SK-N-SH (cell line): ENCODE results near the gene SLC17A5. TPM values are rescaled to one million over a fixed set of nuclear protein-coding genes. Genes with fewer than 3 reads are reported as not detected.

ENCODE experiments used
- CTCF ChIA-PET: fragments of 300-600, 350-600 bp; formaldehyde crosslinking; extraction: SDS; loops from one replicate; lab custom pipeline; 2021; lab: Yijun Ruan, JAX
- POLR2A ChIA-PET: fragments of 350-600 bp; sonication (Branson Sonifier 250); formaldehyde crosslinking; extraction: SDS; loops from one replicate; lab custom pipeline; 2020; ENCODE audit warnings: antibody characterized with exemption, inconsistent platforms; lab: Yijun Ruan, JAX
- DNase-seq: peaks from one replicate; pipeline ENCODE4 v3.0.0; 2012
- H2AFZ ChIP-seq: fragments of 200-600 bp; sonication (generic); 2 replicates; pipeline ENCODE4 v1.8.1; 2016; ENCODE audit warnings: antibody characterized with exemption, mild to moderate bottlenecking, low read depth
- H3F3A ChIP-seq: fragments of 200-600 bp; sonication (generic); replicated peaks from 2 replicates; pipeline ENCODE3; 2016; ENCODE audit warnings: antibody characterized with exemption, mild to moderate bottlenecking; ENCODE audit not compliant: insufficient read depth
- H3K27ac ChIP-seq, 2 experiments: fragments of 200-500 bp in 1 of 2; fragments of 200-600 bp in 1 of 2; sonication (Bioruptor generic) in 1 of 2; sonication (generic), shearing (Covaris generic) in 1 of 2; 2 replicates each; pipeline versions ENCODE4 v1.5.1 to v1.6.1; 2014 to 2016; ENCODE audit warnings: low read depth in 2 of 2, inconsistent platforms in 1 of 2, low read length in 1 of 2, mild to moderate bottlenecking in 1 of 2, mixed read lengths in 1 of 2
- H3K27me3 ChIP-seq: fragments of 200-600 bp; sonication (generic), shearing (Covaris generic); 2 replicates; pipeline ENCODE4 v1.6.1; 2016; ENCODE audit warnings: mixed run types; ENCODE audit not compliant: insufficient read depth
- H3K36me3 ChIP-seq, 2 experiments: fragments of 200-500 bp in 1 of 2; fragments of 200-600 bp in 1 of 2; sonication (Bioruptor generic) in 1 of 2; sonication (generic) in 1 of 2; replicated peaks in 1 of 2; 2 replicates each; pipeline versions ENCODE3 to v1.5.1; 2014 to 2016; ENCODE audit warnings: low read length in 1 of 2, mild to moderate bottlenecking in 1 of 2; ENCODE audit not compliant: insufficient read depth in 2 of 2, control insufficient read depth in 1 of 2
- H3K4me1 ChIP-seq, 2 experiments: fragments of 200-500 bp in 1 of 2; fragments of 200-600 bp in 1 of 2; sonication (Bioruptor generic) in 1 of 2; sonication (generic), shearing (Covaris generic) in 1 of 2; 2 replicates each; pipeline versions ENCODE4 v1.5.1 to v1.6.1; 2014 to 2016; ENCODE audit warnings: low read depth in 1 of 2, low read length in 1 of 2, mixed run types in 1 of 2; ENCODE audit not compliant: insufficient read depth in 2 of 2, control insufficient read depth in 1 of 2
- H3K4me2 ChIP-seq: fragments of 200-600 bp; sonication (generic), shearing (Covaris generic); 2 replicates; pipeline ENCODE4 v1.6.1; 2017; ENCODE audit warnings: mixed run types
- H3K4me3 ChIP-seq, 2 experiments: fragments of 200-500 bp in 1 of 2; fragments of 200-600 bp in 1 of 2; sonication (Bioruptor generic) in 1 of 2; sonication (generic), shearing (Covaris generic) in 1 of 2; 2 replicates each; pipeline versions ENCODE4 v1.5.1 to v1.8.1; 2014 to 2016; ENCODE audit warnings: low read depth in 2 of 2, inconsistent platforms in 1 of 2, low read length in 1 of 2, mild to moderate bottlenecking in 1 of 2, mixed read lengths in 1 of 2, moderate library complexity in 1 of 2
- H3K79me2 ChIP-seq: fragments of 200-600 bp; sonication (generic); 2 replicates; pipeline ENCODE4 v1.8.1; 2017; ENCODE audit warnings: mild to moderate bottlenecking; ENCODE audit not compliant: insufficient read depth
- H3K9ac ChIP-seq: fragments of 200-600 bp; sonication (generic); 2 replicates; pipeline ENCODE4 v1.6.1; 2017; ENCODE audit warnings: mixed run types
- H3K9me2 ChIP-seq: fragments of 200-600 bp; sonication (generic); 2 replicates; pipeline ENCODE4 v1.6.1; 2017; ENCODE audit warnings: mixed run types
- H3K9me3 ChIP-seq: fragments of 200-600 bp; sonication (generic); 2 replicates; pipeline ENCODE4 v1.6.1; 2017; ENCODE audit warnings: mixed run types, mild to moderate bottlenecking, moderate library complexity
- H4K20me1 ChIP-seq: fragments of 200-600 bp; sonication (generic); 2 replicates; pipeline ENCODE4 v1.6.1; 2017; ENCODE audit warnings: mild to moderate bottlenecking, mixed run types; ENCODE audit not compliant: insufficient read depth
- CTCF ChIP-seq: fragments of 200-600 bp; sonication (generic); IDR thresholded peaks from 2 replicates; pipeline ENCODE4 v1.6.1; 2017; ENCODE audit warnings: antibody characterized with exemption, mild to moderate bottlenecking, moderate library complexity
- EZH2phosphoT487 ChIP-seq: fragments of 200-600 bp; sonication (generic); IDR thresholded peaks from 2 replicates; pipeline ENCODE4 v1.6.1; 2017; ENCODE audit warnings: low read depth, mixed run types, mild to moderate bottlenecking, antibody characterized with exemption, moderate library complexity, borderline replicate concordance
- FOSL2 ChIP-seq: IDR thresholded peaks from 2 replicates; pipeline ENCODE4 v1.4.0; 2012; ENCODE audit warnings: low read depth, mild to moderate bottlenecking, moderate library complexity, borderline replicate concordance
- FOXM1 ChIP-seq: IDR thresholded peaks from 2 replicates; pipeline ENCODE4 v1.4.0; 2012; ENCODE audit warnings: low read depth, mild to moderate bottlenecking
- GABPA ChIP-seq: IDR thresholded peaks from 2 replicates; pipeline ENCODE4 v1.4.0; 2012; ENCODE audit warnings: low read depth, mild to moderate bottlenecking
- GATA2 ChIP-seq: sonication (generic); formaldehyde crosslinking; IDR thresholded peaks from 2 replicates; pipeline ENCODE4 v1.5.0; 2020; ENCODE audit warnings: mild to moderate bottlenecking, missing genetic modification reagents
- JUND ChIP-seq: IDR thresholded peaks from 2 replicates; pipeline ENCODE4 v1.4.0; 2012
- MEF2A ChIP-seq: IDR thresholded peaks from 2 replicates; pipeline ENCODE4 v1.4.0; 2012; ENCODE audit warnings: low read depth, borderline replicate concordance
- MXI1 ChIP-seq: IDR thresholded peaks from 2 replicates; pipeline ENCODE4 v1.6.1; 2012; ENCODE audit warnings: mild to moderate bottlenecking, low read depth, low read length, improper control_type of control experiment
- NRF1 ChIP-seq: IDR thresholded peaks from 2 replicates; pipeline ENCODE4 v1.6.1; 2012; ENCODE audit warnings: low read depth, mild to moderate bottlenecking, low read length
- PBX3 ChIP-seq: IDR thresholded peaks from 2 replicates; pipeline ENCODE4; 2012
- RAD21 ChIP-seq: IDR thresholded peaks from 2 replicates; pipeline ENCODE4 v1.6.1; 2012; ENCODE audit warnings: mild to moderate bottlenecking, low read length
- RCOR1 ChIP-seq: fragments of 150-350 bp; IDR thresholded peaks from 2 replicates; pipeline ENCODE4 v1.6.1; 2017; ENCODE audit warnings: antibody characterized with exemption, low read length
- REST ChIP-seq: IDR thresholded peaks from 2 replicates; pipeline ENCODE4 v1.6.1; 2012; ENCODE audit warnings: mild to moderate bottlenecking, low read depth, low read length, moderate library complexity
- RXRA ChIP-seq: IDR thresholded peaks from 2 replicates; pipeline ENCODE4 v1.4.0; 2012; ENCODE audit warnings: low read depth, mild to moderate bottlenecking, borderline replicate concordance
- SIN3A ChIP-seq: IDR thresholded peaks from 2 replicates; pipeline ENCODE4 v1.6.1; 2012; ENCODE audit warnings: low read depth, mild to moderate bottlenecking, low read length, moderate library complexity, borderline replicate concordance
- SMC3 ChIP-seq: IDR thresholded peaks from 2 replicates; pipeline ENCODE4 v1.6.1; 2012; ENCODE audit warnings: low read depth, low read length, improper control_type of control experiment
- TAF1 ChIP-seq: IDR thresholded peaks from 2 replicates; pipeline ENCODE4 v1.6.1; 2012; ENCODE audit warnings: low read depth, mild to moderate bottlenecking, low read length, moderate library complexity, borderline replicate concordance
- TEAD4 ChIP-seq: IDR thresholded peaks from 2 replicates; pipeline ENCODE4 v1.4.0; 2012; ENCODE audit warnings: mild to moderate bottlenecking, borderline replicate concordance; ENCODE audit not compliant: insufficient read depth
- USF1 ChIP-seq: IDR thresholded peaks from 2 replicates; pipeline ENCODE4 v1.4.0; 2012; ENCODE audit warnings: low read depth, borderline replicate concordance
- YY1 ChIP-seq: IDR thresholded peaks from 2 replicates; pipeline ENCODE4 v1.4.0; 2012; ENCODE audit warnings: low read depth, mild to moderate bottlenecking
- ZBTB33 ChIP-seq: IDR thresholded peaks from 2 replicates; pipeline ENCODE4 v1.4.0; 2012; ENCODE audit warnings: low read depth, borderline replicate concordance
- WGBS: methylation state at CpG from one replicate; pipeline ENCODE4 v1.1.6; 2017; ENCODE audit warnings: low lambda C conversion rate; 5-methylcytosine and 5-hydroxymethylcytosine counted together
- polyA plus RNA-seq, 3 experiments: library from polyadenylated mRNA; depleted of rRNA; stranded (reverse); fragments of >200 nt; gene quantifications; 2 replicates each; pipeline ENCODE4 v1.2.3, GENCODE V29; 2012

SLC17A5 gene
- polyA plus RNA-seq, 1 of the 3 experiments (the other 2 are of a cell fraction): 9.2 TPM

- Histone ChIP-seq H3K79me2 (no peaks in the 10 kb centered on the region), H3K9ac (peak overlapping the region; percentile 92), H3K4me3 (peak overlapping the region; percentile 32 to 56; a peak in 3 of 4 replicates), H2AFZ (peak overlapping the region; percentile 79), H4K20me1 (no peaks in the 10 kb centered on the region), H3K27me3 (no peaks in the 10 kb centered on the region), H3K9me2 (no peaks in the 10 kb centered on the region), H3K4me1 (peaks cover 4 to 23% of the 10 kb centered on the region in 2 experiments; a peak in 3 of 4 replicates), H3K4me2 (peak overlapping the region; percentile 72), H3K27ac (peak overlapping the region; percentile 79 to 99), H3F3A (peaks cover 42% of the 10 kb centered on the region), H3K9me3 (no peaks in the 10 kb centered on the region; the same call in 1 of the 2 replicates), H3K36me3 (no peaks in the 10 kb centered on the region)
- 5% methylated on average over 21 of the region's 21 CpGs for WGBS
- ChIA-PET CTCF (interaction anchor here (0.6 to 1.1 kb wide), 3 partner anchors 11 to 1759 kb away, joined by 3 read pairs; no protein-coding TSS in a partner anchor), POLR2A (no interaction called here)
- peak; percentile 36 for DNase-seq
- TF ChIP-seq USF1 (0 out of 2 replicates have a peak, but pooled peaks have one; percentile 30), CTCF (peak; percentile 73), RXRA (peak; percentile 80; the same call in 1 of the 2 replicates), YY1 (peak; percentile 33; the same call in 1 of the 2 replicates), MEF2A (peak; percentile 91), SMC3 (no peak), GATA2 (CRISPR knock-in tag) (no peak), ZBTB33 (peak; percentile 37; the same call in 1 of the 2 replicates), TAF1 (peak; percentile 53; the same call in 1 of the 2 replicates), RCOR1 (no peak), JUND (peak; percentile 98), NRF1 (no peak), REST (peak; percentile 45; the same call in 1 of the 2 replicates), FOXM1 (peak; percentile 69; the same call in 1 of the 2 replicates), MXI1 (no peak), GABPA (no peak), EZH2phosphoT487 (no peak), FOSL2 (peak; percentile 99), RAD21 (no peak), PBX3 (peak; percentile 68; the same call in 1 of the 2 replicates), TEAD4 (peak; percentile 95), SIN3A (peak; percentile 49; the same call in 1 of the 2 replicates)
Measured at GRCh38 chr6:73580247-73581149, 73.3 kb downstream of the SLC17A5 start.
